HCT116 (cell line): ENCODE results near the gene AGBL1. TPM values are rescaled to one million over a fixed set of nuclear protein-coding genes. Genes with fewer than 3 reads are reported as not detected.

Experiments used
- ATAC-seq: fragments of 200-7000 bp; cut with Tn5 transposase; 2 replicates; pipeline ENCODE4 v1.9.1; 2020; ENCODE audit warnings: mild to moderate bottlenecking, moderate library complexity
- BruUV-seq: library from RNA; stranded (reverse); fragments of 400-500 nt; replicated peaks from 2 replicates; lab custom pipeline; 2021; lab: Mats Ljungman, UMichigan
- CTCF ChIA-PET: fragments of 300-600 bp; sonication (Branson Sonifier 250); formaldehyde crosslinking; loops from one replicate; lab custom pipeline; 2021; ENCODE audit warnings: antibody characterized with exemption; lab: Charles Lee
- POLR2A ChIA-PET: fragments of 300-600, 350-600 bp; sonication (Branson Sonifier 250); formaldehyde crosslinking; loops from one replicate; lab custom pipeline; 2021; ENCODE audit warnings: antibody characterized with exemption; lab: Charles Lee
- RAD21 ChIA-PET, 2 experiments: fragments of 300-600 bp; sonication (Branson Sonifier 250); formaldehyde crosslinking; loops; one replicate each; lab custom pipeline; 2023; ENCODE audit warnings: low total read pairs in 2 of 2; ENCODE audit not compliant: uncharacterized antibody in 2 of 2, unreplicated experiment in 2 of 2, low non-redundant PET in 1 of 2; lab: Charles Lee
- DNase-seq: peaks from one replicate; pipeline ENCODE4 v3.0.0-alpha.2; 2010; ENCODE audit warnings: low read depth, low spot score
- H2AFZ ChIP-seq: fragments of 200-600 bp; shearing (Covaris generic), sonication (generic); 2 replicates; pipeline ENCODE4 v1.6.1; 2017; ENCODE audit warnings: low read depth, mixed run types, mixed read lengths, antibody characterized with exemption, low read length; ENCODE audit not compliant: poor library complexity, severe bottlenecking
- H3K27ac ChIP-seq: 2 replicates; pipeline ENCODE4 v1.5.1; 2012; ENCODE audit warnings: low read depth, low read length
- H3K27me3 ChIP-seq: fragments of 200-600 bp; sonication (generic); 2 replicates; pipeline ENCODE4 v1.6.1; 2016; ENCODE audit warnings: mixed run types, low read length, mixed read lengths; ENCODE audit not compliant: insufficient read depth
- H3K36me3 ChIP-seq, 2 experiments: fragments of 200-500 bp in 1 of 2; fragments of 200-600 bp in 1 of 2; sonication (Bioruptor generic) in 1 of 2; sonication (generic) in 1 of 2; 2 replicates each; pipeline versions ENCODE4 v1.5.1 to v1.6.1; 2014 to 2016; ENCODE audit warnings: low read length in 2 of 2, inconsistent platforms in 1 of 2, mixed read lengths in 1 of 2, mixed run types in 1 of 2; ENCODE audit not compliant: insufficient read depth in 2 of 2, control insufficient read depth in 1 of 2
- H3K4me1 ChIP-seq, 2 experiments: fragments of 200-600 bp in 1 of 2; sonication (generic) in 1 of 2; 2 replicates each; pipeline versions ENCODE4 v1.5.1 to v1.6.1; 2012 to 2017; ENCODE audit warnings: low read length in 2 of 2, inconsistent platforms in 1 of 2, mild to moderate bottlenecking in 1 of 2, mixed read lengths in 1 of 2, mixed run types in 1 of 2, moderate library complexity in 1 of 2; ENCODE audit not compliant: insufficient read depth in 2 of 2, control insufficient read depth in 1 of 2
- H3K4me2 ChIP-seq: fragments of 200-600 bp; sonication (generic); 2 replicates; pipeline ENCODE4 v1.6.1; 2017; ENCODE audit warnings: mixed run types, low read length, mixed read lengths
- H3K4me3 ChIP-seq, 2 experiments: fragments of 200-600 bp in 1 of 2; sonication (generic) in 1 of 2; replicated peaks in 1 of 2; 2 replicates each; pipeline ENCODE4 v1.5.1; 2011 to 2016; ENCODE audit warnings: low read length in 2 of 2, control low read depth in 1 of 2, low read depth in 1 of 2, mild to moderate bottlenecking in 1 of 2, mixed read lengths in 1 of 2, mixed run types in 1 of 2
- H3K79me2 ChIP-seq: fragments of 200-600 bp; sonication (generic); 2 replicates; pipeline ENCODE4 v1.6.1; 2017; ENCODE audit warnings: mild to moderate bottlenecking, mixed run types, low read length, moderate library complexity, mixed read lengths; ENCODE audit not compliant: insufficient read depth
- H3K9ac ChIP-seq: fragments of 200-600 bp; sonication (generic); 2 replicates; pipeline ENCODE4 v1.6.1; 2016; ENCODE audit warnings: low read length, mixed read lengths
- H3K9me2 ChIP-seq: fragments of 200-600 bp; sonication (generic), shearing (Covaris generic); 2 replicates; pipeline ENCODE4 v1.6.1; 2017; ENCODE audit warnings: mixed run types, mild to moderate bottlenecking, moderate library complexity; ENCODE audit not compliant: insufficient read depth
- H3K9me3 ChIP-seq, 2 experiments: fragments of 200-500 bp in 1 of 2; fragments of 200-600 bp in 1 of 2; sonication (Bioruptor generic) in 1 of 2; sonication (generic) in 1 of 2; 2 replicates each; pipeline ENCODE4 v1.6.1; 2014 to 2017; ENCODE audit warnings: low read length in 2 of 2, mixed read lengths in 2 of 2, inconsistent platforms in 1 of 2, low read depth in 1 of 2, mild to moderate bottlenecking in 1 of 2, mixed run types in 1 of 2, moderate library complexity in 1 of 2; ENCODE audit not compliant: control insufficient read depth in 1 of 2, insufficient read depth in 1 of 2
- H4K20me1 ChIP-seq: fragments of 200-600 bp; sonication (generic), shearing (Covaris generic); 2 replicates; pipeline ENCODE4 v1.6.1; 2017; ENCODE audit warnings: mixed run types, mild to moderate bottlenecking, moderate library complexity; ENCODE audit not compliant: insufficient read depth
- ATF3 ChIP-seq: IDR thresholded peaks from 2 replicates; pipeline ENCODE4 v1.6.1; 2012
- CBX3 ChIP-seq: IDR thresholded peaks from 2 replicates; pipeline ENCODE4 v1.6.1; 2012; ENCODE audit warnings: low read depth
- ELF1 ChIP-seq: IDR thresholded peaks from 2 replicates; pipeline ENCODE4 v1.6.1; 2012; ENCODE audit warnings: low read depth, borderline replicate concordance
- EZH2phosphoT487 ChIP-seq: fragments of 200-600 bp; IDR thresholded peaks from 2 replicates; pipeline ENCODE4 v1.6.1; 2018; ENCODE audit warnings: antibody characterized with exemption, borderline replicate concordance
- FOSL1 ChIP-seq: IDR thresholded peaks from 2 replicates; pipeline ENCODE4 v1.6.1; 2012; ENCODE audit warnings: low read depth
- JUND ChIP-seq: IDR thresholded peaks from 2 replicates; pipeline ENCODE4 v1.6.1; 2012
- POLR2A ChIP-seq: IDR thresholded peaks from 2 replicates; pipeline ENCODE4 v1.7.0; 2011; ENCODE audit warnings: borderline replicate concordance; ENCODE audit not compliant: insufficient read depth, insufficient read length; ENCODE audit errors: extremely low read depth
- RAD21 ChIP-seq: IDR thresholded peaks from 2 replicates; pipeline ENCODE4 v1.6.1; 2012; ENCODE audit warnings: low read depth, mild to moderate bottlenecking
- REST ChIP-seq: IDR thresholded peaks from 2 replicates; pipeline ENCODE4 v1.6.1; 2012; ENCODE audit warnings: low read depth
- SIN3A ChIP-seq: IDR thresholded peaks from 2 replicates; pipeline ENCODE4 v1.6.1; 2012; ENCODE audit warnings: low read depth
- SP1 ChIP-seq: IDR thresholded peaks from 2 replicates; pipeline ENCODE4 v1.6.1; 2012; ENCODE audit warnings: low read depth
- SRF ChIP-seq: IDR thresholded peaks from 2 replicates; pipeline ENCODE4 v1.6.1; 2012; ENCODE audit warnings: low read depth
- TCF7L2 ChIP-seq: IDR thresholded peaks from 2 replicates; pipeline ENCODE4 v1.7.0; 2011; ENCODE audit warnings: borderline replicate concordance, inconsistent platforms; ENCODE audit not compliant: insufficient read depth, insufficient read length; ENCODE audit errors: extremely low read depth
- ZBTB33 ChIP-seq: IDR thresholded peaks from 2 replicates; pipeline ENCODE4 v1.6.1; 2011; ENCODE audit warnings: mild to moderate bottlenecking, low read length, moderate library complexity; ENCODE audit not compliant: insufficient replicate concordance; ENCODE audit errors: extremely low read depth
- ZFX ChIP-seq: fragments of 450-650 bp; IDR thresholded peaks from 2 replicates; pipeline ENCODE4 v1.6.1; 2017
- ZNF274 ChIP-seq: fragments of 200-500 bp; sonication (Bioruptor generic); IDR thresholded peaks from 2 replicates; pipeline ENCODE4 v1.6.1; 2014; ENCODE audit warnings: mild to moderate bottlenecking, low read depth, low read length, inconsistent platforms
- intact Hi-C: fragments of 100-400 bp; cut with micrococcal nuclease; formaldehyde crosslinking; loops from 2 replicates; pipeline ENCODE4 v1.10.0; 2022
- total RNA-seq: library from RNA; stranded (reverse); gene quantifications from one replicate; pipeline ENCODE4 v1.2.1, GENCODE V29; 2021; ENCODE audit not compliant: unreplicated experiment
- TF ChIP-seq, protein P1 (sequence below): IDR thresholded peaks from 2 replicates; pipeline ENCODE4 v1.6.1; 2012
- TF ChIP-seq, protein P2 (sequence below), 3 experiments: fragments of 200-600 bp in 1 of 3; sonication (generic) in 1 of 3; IDR thresholded peaks in 2 of 3; conservative IDR thresholded peaks in 1 of 3; 2 replicates each; pipeline ENCODE4 v1.5.1; 2012 to 2017; ENCODE audit warnings: low read depth in 2 of 3, low read length in 2 of 3, antibody characterized with exemption in 1 of 3, borderline replicate concordance in 1 of 3, control low read depth in 1 of 3, mild to moderate bottlenecking in 1 of 3, mixed read lengths in 1 of 3, mixed run types in 1 of 3, moderate library complexity in 1 of 3; ENCODE audit not compliant: insufficient read depth in 1 of 3

AGBL1 gene
- total RNA-seq, 1 experiment from 2014 or later, result not detected

DNA sequence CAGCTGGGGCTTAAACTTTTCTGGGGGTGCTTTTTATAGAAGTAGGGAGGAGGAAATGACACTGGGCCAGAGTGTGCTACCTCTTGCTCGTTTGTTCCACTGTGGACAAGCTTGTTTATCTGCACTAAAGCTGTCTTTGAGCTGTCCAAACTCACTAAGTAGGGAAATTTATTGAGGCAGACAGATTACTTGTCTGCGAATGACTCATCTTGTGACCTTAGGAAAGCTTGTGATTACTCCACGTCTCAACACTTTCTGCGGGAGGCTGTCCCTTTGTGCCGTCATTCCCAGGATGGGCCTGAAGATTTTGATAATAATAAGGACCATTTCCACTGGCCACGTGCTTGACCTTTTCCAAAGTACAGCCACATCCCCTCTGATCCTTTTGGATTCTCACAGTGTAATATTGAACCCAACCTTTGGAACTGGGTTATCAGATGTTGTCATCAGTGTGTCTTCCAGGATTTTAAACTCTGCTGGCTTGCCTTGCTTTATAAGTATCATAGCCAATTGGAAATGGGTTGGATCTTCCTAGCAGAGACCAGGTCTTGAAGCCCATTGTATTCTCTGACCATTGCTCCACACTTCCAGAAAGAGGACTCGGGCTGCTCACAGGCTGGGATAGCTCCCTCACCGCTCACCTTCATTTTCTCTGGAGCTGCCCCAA lies 84.7 kb downstream of the AGBL1 start:
- no peaks in the 10 kb centered on the region for H3K4me1 ChIP-seq
- H4K20me1 ChIP-seq, result no peaks in the 10 kb centered on the region
- intact Hi-C loops, result no loop called here
- H3K4me3 ChIP-seq, result no peak overlapping the region
- ChIA-PET RAD21 (no interaction called here), POLR2A (no interaction called here), CTCF (no interaction called here)
- BruUV-seq, result no TSS peak
- H3K36me3 ChIP-seq, result no peaks in the 10 kb centered on the region
- no peak for DNase-seq
- H3K9me2 ChIP-seq, result no peaks in the 10 kb centered on the region
- no peak overlapping the region for H3K9ac ChIP-seq
- ATAC-seq, result no peak
- no peaks in the 10 kb centered on the region for H3K79me2 ChIP-seq
- no peak overlapping the region for H2AFZ ChIP-seq
- no peak for TF ChIP-seq JUND
- TF ChIP-seq ZBTB33, result no peak
- TF ChIP-seq REST, result no peak
- TF ChIP-seq ATF3, result no peak
- TF ChIP-seq SIN3A, result no peak
- TF ChIP-seq TCF7L2, result no peak
- TF ChIP-seq, protein P1, sequence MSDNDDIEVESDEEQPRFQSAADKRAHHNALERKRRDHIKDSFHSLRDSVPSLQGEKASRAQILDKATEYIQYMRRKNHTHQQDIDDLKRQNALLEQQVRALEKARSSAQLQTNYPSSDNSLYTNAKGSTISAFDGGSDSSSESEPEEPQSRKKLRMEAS, result no peak
- TF ChIP-seq POLR2A, result no peak
- no peak for TF ChIP-seq RAD21
- TF ChIP-seq, protein P2, sequence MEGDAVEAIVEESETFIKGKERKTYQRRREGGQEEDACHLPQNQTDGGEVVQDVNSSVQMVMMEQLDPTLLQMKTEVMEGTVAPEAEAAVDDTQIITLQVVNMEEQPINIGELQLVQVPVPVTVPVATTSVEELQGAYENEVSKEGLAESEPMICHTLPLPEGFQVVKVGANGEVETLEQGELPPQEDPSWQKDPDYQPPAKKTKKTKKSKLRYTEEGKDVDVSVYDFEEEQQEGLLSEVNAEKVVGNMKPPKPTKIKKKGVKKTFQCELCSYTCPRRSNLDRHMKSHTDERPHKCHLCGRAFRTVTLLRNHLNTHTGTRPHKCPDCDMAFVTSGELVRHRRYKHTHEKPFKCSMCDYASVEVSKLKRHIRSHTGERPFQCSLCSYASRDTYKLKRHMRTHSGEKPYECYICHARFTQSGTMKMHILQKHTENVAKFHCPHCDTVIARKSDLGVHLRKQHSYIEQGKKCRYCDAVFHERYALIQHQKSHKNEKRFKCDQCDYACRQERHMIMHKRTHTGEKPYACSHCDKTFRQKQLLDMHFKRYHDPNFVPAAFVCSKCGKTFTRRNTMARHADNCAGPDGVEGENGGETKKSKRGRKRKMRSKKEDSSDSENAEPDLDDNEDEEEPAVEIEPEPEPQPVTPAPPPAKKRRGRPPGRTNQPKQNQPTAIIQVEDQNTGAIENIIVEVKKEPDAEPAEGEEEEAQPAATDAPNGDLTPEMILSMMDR (IDR thresholded peaks at IDR 0.05 in 2 of 3, conservative IDR thresholded peaks at IDR 0.05 in 1 of 3; ENCODE audit: borderline replicate concordance in 1 of 3, insufficient read depth in 1 of 3, low read depth in 2 of 3, low read length in 2 of 3), result no peak
- no peak for TF ChIP-seq EZH2phosphoT487
- TF ChIP-seq ZNF274, result no peak
- no peak for TF ChIP-seq ELF1
- TF ChIP-seq SP1, result no peak
- no peak for TF ChIP-seq SRF
- no peak for TF ChIP-seq FOSL1
- TF ChIP-seq CBX3, result no peak
- TF ChIP-seq ZFX, result no peak
- H3K4me2 ChIP-seq, result no peak overlapping the region
- no peaks in the 10 kb centered on the region for H3K9me3 ChIP-seq
- H3K27me3 ChIP-seq, result no peaks in the 10 kb centered on the region
- no peak overlapping the region for H3K27ac ChIP-seq
